ENCODE measurements around the gene MAML2. TPM values are rescaled to one million over a fixed set of nuclear protein-coding genes. Genes with fewer than 3 reads are reported as not detected.
A peak's percentile ranks its signal among the peaks of the same experiment; 100 is the strongest.

MAML2 gene
- total and polyA plus RNA-seq, 2 of the 13 experiments (the other 11 are each of a cell fraction or from before 2014, with no cell fraction given) = 2.3 to 25.9 TPM

DNA sequence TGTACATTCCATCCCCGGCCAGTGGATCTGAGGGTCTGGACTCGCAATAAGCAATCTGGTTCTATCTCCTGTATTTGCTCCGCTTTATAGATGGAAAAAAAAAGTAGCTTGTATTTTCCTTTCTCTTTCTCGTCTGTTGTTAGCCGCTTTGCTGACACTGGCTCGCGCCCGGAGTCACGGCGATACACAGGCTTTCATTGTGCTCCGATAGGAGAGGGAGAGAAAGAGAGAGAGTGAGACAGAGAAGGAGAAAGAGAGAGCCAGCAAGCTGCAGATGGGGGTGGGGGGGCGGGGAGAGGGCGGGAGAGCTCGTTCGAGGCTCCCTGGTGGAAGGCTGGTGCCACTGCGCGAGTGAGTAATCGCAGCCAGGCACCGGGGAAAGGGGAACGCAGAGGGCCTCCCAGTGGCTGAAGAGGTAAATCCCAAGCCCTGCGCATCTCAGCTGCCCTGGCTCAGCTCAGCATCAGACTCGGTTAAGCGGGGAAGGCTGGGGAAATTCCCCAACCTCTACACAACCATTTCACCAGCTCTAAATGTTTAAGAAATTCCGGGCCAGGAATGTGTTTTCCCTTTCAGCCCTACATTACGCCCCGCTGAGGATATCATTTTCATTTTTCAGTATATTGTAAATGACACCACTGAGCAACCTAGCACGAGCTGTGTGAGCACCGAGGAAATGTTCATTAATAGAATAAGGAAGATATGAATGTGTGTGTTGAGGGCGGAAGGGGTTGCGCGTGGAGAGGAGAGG, at the start of gene MAML2 (continued):
- peak; percentile 46; the same call in 1 of the 2 replicates for TF ChIP-seq PHF8 (CRISPR knock-in tag; IDR thresholded peaks at IDR 0.05)
- TF ChIP-seq MATR3 (CRISPR knock-in tag; IDR thresholded peaks at IDR 0.05) = no peak
- no peak for TF ChIP-seq MXI1 (IDR thresholded peaks at IDR 0.05; ENCODE audit: borderline replicate concordance, low read depth, low read length)
- TF ChIP-seq KAT8 (CRISPR knock-in tag; IDR thresholded peaks at IDR 0.05) = peak; percentile 57
- 0 out of 2 replicates have a peak, but pooled peaks have one; percentile 24 for TF ChIP-seq GFI1 (CRISPR knock-in tag; IDR thresholded peaks at IDR 0.05; ENCODE audit: borderline replicate concordance)
- TF ChIP-seq, protein P1, sequence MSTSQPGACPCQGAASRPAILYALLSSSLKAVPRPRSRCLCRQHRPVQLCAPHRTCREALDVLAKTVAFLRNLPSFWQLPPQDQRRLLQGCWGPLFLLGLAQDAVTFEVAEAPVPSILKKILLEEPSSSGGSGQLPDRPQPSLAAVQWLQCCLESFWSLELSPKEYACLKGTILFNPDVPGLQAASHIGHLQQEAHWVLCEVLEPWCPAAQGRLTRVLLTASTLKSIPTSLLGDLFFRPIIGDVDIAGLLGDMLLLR (CRISPR knock-in tag; IDR thresholded peaks at IDR 0.05) = no peak
- no peak for TF ChIP-seq RBM22 (optimal IDR thresholded peaks at IDR 0.05; ENCODE audit: low read length)
- no peak for TF ChIP-seq ZNF282 (IDR thresholded peaks at IDR 0.05; ENCODE audit: partially characterized antibody)
- TF ChIP-seq, protein P2, sequence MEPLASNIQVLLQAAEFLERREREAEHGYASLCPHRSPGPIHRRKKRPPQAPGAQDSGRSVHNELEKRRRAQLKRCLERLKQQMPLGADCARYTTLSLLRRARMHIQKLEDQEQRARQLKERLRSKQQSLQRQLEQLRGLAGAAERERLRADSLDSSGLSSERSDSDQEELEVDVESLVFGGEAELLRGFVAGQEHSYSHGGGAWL (CRISPR knock-in tag; IDR thresholded peaks at IDR 0.05) = no peak
- peak; percentile 35 for TF ChIP-seq ASH2L (IDR thresholded peaks at IDR 0.05; ENCODE audit: insufficient read length, low read depth, low read length)
- no peak for TF ChIP-seq ZNF326 (CRISPR knock-in tag; IDR thresholded peaks at IDR 0.05; ENCODE audit: borderline replicate concordance)
- TF ChIP-seq ZBTB7B (CRISPR knock-in tag; IDR thresholded peaks at IDR 0.05) = no peak; the same call in 1 of the 2 replicates
- no peak; the same call in 1 of the 2 replicates for TF ChIP-seq POGZ (CRISPR knock-in tag; IDR thresholded peaks at IDR 0.05)
- TF ChIP-seq, protein P3, sequence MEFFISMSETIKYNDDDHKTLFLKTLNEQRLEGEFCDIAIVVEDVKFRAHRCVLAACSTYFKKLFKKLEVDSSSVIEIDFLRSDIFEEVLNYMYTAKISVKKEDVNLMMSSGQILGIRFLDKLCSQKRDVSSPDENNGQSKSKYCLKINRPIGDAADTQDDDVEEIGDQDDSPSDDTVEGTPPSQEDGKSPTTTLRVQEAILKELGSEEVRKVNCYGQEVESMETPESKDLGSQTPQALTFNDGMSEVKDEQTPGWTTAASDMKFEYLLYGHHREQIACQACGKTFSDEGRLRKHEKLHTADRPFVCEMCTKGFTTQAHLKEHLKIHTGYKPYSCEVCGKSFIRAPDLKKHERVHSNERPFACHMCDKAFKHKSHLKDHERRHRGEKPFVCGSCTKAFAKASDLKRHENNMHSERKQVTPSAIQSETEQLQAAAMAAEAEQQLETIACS (CRISPR knock-in tag; IDR thresholded peaks at IDR 0.05) = no peak
- no peak for TF ChIP-seq NFE2 (CRISPR knock-in tag; IDR thresholded peaks at IDR 0.05)
- peak; percentile 64; the same call in 1 of the 2 replicates for TF ChIP-seq TGIF2 (CRISPR knock-in tag; IDR thresholded peaks at IDR 0.05)
- no peak for TF ChIP-seq KLF12 (CRISPR knock-in tag; IDR thresholded peaks at IDR 0.05; ENCODE audit: borderline replicate concordance)
- TF ChIP-seq ZEB1 (IDR thresholded peaks at IDR 0.05; ENCODE audit: insufficient replicate concordance, low read depth) = no peak
- TF ChIP-seq, protein P4, sequence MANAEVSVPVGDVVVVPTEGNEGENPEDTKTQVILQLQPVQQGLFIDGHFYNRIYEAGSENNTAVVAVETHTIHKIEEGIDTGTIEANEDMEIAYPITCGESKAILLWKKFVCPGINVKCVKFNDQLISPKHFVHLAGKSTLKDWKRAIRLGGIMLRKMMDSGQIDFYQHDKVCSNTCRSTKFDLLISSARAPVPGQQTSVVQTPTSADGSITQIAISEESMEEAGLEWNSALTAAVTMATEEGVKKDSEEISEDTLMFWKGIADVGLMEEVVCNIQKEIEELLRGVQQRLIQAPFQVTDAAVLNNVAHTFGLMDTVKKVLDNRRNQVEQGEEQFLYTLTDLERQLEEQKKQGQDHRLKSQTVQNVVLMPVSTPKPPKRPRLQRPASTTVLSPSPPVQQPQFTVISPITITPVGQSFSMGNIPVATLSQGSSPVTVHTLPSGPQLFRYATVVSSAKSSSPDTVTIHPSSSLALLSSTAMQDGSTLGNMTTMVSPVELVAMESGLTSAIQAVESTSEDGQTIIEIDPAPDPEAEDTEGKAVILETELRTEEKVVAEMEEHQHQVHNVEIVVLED (CRISPR knock-in tag; IDR thresholded peaks at IDR 0.05; ENCODE audit: borderline replicate concordance) = no peak
- TF ChIP-seq ZFX (CRISPR knock-in tag; IDR thresholded peaks at IDR 0.05; ENCODE audit: low read depth) = peak; percentile 38; the same call in 1 of the 2 replicates
- TF ChIP-seq ZNF891 (CRISPR knock-in tag; IDR thresholded peaks at IDR 0.05) = 0 out of 2 replicates have a peak, but pooled peaks have one; percentile 61
- no peak for TF ChIP-seq SP4 (CRISPR knock-in tag; IDR thresholded peaks at IDR 0.05)
- TF ChIP-seq ZNF296 (CRISPR knock-in tag; conservative IDR thresholded peaks at IDR 0.05) = no peak
- TF ChIP-seq AHR (CRISPR knock-in tag; IDR thresholded peaks at IDR 0.05) = 0 out of 2 replicates have a peak, but pooled peaks have one; percentile 37
- no peak for TF ChIP-seq NBN (conservative IDR thresholded peaks at IDR 0.05)
- TF ChIP-seq CREM (IDR thresholded peaks at IDR 0.05) = no peak
- no peak for TF ChIP-seq CREM (CRISPR knock-in tag; IDR thresholded peaks at IDR 0.05)
- no peak for TF ChIP-seq EED (CRISPR knock-in tag; IDR thresholded peaks at IDR 0.05)
- no peak; the same call in 1 of the 2 replicates for TF ChIP-seq GATAD2A (CRISPR knock-in tag; IDR thresholded peaks at IDR 0.05)
